Iris pigment epithelial cell (primary cell): ENCODE data around the gene DGKB.

Experiments used
- DNase-seq: peaks from one replicate; pipeline ENCODE4 v3.0.0-alpha.2; 2011; ENCODE audit warnings: low read depth

The DGKB gene

GRCh38 chr7:14859267-14859666, 43.3 kb downstream of the DGKB start:
- no peak for DNase-seq

- no peak for DNase-seq
Observed at GRCh38 chr7:14858866-14859265, 43.7 kb downstream of the DGKB start.

- no peak for DNase-seq
Observed at GRCh38 chr7:14858410-14858809, 44.1 kb downstream of the DGKB start.

- DNase-seq = no peak
Observed at GRCh38 chr7:14855033-14855794, 47.3 kb downstream of the DGKB start.

- DNase-seq = no peak
Observed at GRCh38 chr7:14854471-14854870, 48.1 kb downstream of the DGKB start.

DNA sequence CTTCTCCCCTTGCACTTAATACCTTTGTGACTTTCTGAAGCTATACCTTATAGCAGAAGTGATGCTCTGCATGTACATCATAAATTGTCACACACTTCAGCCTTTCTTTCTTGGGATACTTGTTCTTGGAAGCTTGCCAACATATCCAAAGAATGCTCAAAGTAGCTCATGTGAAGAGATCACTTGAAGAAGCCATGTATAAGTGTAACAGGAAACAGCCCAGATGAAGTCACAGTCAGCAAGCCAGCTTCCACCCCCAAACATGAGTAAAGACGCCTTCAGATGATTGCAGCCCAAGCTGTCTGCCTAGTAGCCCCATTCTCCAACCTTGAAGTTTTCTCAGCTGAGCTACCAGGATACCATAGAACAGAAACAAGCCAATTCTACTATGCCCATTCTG, 50.9 kb downstream of the DGKB start:
- DNase-seq = no peak

DNA sequence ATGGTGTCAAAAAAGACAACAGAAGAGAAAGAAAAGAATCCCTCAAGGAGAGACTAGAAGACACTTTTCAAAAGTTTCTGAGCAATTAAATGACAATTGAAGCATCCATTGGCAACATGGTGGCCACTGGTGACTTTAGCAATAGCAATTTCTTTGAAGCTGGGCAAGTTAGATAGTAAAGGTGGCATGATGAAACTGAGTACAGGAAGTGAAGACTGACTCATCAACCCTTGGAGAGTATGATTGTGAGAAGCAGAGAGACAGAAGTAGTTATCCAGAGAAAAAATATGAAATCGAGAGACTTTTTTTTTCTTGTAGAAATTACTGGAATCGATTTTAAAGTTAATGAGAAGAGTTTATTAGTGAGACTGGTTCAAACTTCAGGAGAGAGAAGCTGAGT, 52.5 kb downstream of the DGKB start:
- peak; percentile 13 for DNase-seq

DNA sequence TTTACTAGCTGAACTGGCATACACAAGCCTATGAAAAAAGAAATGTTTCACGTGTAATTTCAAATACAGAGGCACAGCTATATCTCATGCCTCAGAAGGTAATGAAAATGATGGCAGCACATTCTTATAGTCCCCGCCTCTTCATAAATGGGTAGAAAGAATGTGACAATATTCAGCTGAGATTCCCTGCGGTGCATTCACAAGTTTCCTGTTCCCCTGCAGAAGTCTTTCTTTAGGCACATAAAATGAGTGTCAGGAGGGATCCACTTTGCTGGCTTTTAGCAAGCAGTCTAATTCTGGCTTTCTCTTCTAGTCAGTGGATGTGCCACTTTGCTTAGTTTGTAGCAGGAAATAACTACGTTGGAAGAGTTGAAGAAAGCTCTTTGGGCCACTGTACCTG, 56.1 kb downstream of the DGKB start:
- no peak for DNase-seq

- DNase-seq = no peak
Observed at GRCh38 chr7:14843755-14844154, 58.8 kb downstream of the DGKB start.

DNA sequence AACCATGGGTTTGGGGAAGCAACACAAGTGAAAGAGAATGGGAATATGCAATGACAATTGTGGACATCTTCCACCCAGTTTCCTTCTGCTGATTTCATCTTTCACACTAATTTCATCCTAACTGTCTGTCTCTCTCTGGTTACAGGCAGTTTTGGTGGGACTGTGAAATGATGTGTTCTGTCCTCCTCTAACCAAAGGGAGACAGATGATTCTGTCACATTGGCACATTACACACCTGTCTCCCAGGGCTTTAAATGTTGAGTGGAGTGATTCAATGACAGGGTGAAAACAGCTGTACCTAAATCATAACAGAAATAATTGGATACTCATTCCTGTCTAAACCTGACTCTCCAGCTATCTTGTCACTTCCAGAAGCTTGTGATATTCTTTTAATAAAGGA, 60.0 kb downstream of the DGKB start:
- no peak for DNase-seq

DNA sequence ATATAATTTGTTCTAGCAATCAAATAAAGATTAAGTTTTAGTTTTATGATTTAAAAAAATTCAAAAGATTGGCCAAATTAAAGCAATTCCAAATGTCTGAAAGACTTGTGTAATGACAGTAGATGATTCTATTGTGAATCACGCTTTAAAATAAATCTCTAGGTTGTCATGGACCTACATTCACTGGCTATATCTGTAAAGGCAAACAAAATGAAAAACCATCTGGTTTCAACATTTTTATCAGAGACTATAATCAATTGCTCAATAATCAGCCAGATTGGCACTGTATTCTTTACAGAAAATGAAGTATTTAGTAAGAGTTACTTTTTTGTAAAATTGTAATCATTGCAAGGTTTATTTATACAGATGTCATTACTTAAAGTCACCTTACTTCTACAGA, 60.7 kb downstream of the DGKB start:
- no peak for DNase-seq

- no peak for DNase-seq
Observed at GRCh38 chr7:14841086-14841485, 61.5 kb downstream of the DGKB start.

- DNase-seq = no peak
Observed at GRCh38 chr7:14839307-14839706, 63.2 kb downstream of the DGKB start.

DNA sequence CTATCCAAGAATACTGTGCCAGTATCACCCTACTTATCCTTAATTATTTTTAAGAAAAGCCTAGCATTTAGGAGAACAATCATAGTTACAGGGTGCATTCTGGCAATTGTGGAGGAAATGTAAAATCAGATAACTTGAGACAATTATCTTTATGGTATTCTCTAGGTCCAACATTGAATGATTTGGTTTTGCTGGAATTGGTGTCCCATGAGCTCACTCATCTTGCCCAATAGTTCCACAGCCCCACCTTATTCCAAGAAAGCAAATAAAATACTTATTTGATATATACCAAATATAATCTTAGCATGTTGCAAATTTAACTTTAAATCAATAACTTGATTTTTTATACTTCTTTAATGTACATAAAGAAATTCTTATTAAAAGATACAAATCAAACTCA, 65.3 kb downstream of the DGKB start:
- DNase-seq = no peak

GRCh38 chr7:14836571-14837189, 65.9 kb downstream of the DGKB start:
- peak; percentile 73 for DNase-seq

DNA sequence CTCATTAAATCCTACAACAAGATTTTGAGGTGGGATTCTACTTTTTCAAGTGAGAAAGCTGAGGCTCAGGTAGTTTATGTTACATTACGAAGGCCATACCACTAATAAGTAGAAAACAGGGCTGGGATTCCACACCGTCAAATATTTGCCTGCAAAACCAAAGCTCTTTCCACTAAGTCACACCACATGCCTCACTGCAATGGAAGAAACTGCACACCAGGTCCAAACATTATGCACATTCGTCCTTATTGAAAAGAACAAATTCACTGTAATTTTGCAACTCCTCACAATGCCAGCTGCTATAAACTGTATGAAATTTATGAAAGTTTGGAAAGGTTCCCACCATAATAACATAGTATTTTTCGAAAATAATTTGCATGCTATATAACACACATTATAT, 66.5 kb downstream of the DGKB start:
- no peak for DNase-seq

- DNase-seq = no peak
Observed at GRCh38 chr7:14835384-14835783, 67.2 kb downstream of the DGKB start.

DNA sequence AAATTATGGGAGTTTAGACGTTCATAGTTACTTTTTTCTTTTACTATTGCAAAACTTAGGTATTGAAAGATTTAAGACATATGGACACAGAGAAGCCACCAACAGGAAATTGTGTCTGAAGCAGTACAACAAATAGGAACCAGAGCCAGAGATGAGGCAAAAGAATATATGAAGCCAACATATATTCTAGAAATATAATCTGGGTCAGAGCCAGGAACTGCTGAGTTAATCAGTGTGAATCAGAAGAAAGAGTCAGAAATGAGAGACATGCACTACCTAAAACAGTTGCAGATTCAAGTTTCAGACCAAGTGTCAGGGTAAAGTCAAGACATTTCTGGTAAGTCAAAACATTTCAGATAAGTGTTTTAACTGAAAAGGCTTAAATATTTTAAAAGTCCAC, 67.7 kb downstream of the DGKB start:
- peak; percentile 31 for DNase-seq

GRCh38 chr7:14834456-14834855, 68.1 kb downstream of the DGKB start:
- peak; percentile 28 for DNase-seq

- DNase-seq = no peak
Observed at GRCh38 chr7:14833707-14834106, 68.8 kb downstream of the DGKB start.

DNA sequence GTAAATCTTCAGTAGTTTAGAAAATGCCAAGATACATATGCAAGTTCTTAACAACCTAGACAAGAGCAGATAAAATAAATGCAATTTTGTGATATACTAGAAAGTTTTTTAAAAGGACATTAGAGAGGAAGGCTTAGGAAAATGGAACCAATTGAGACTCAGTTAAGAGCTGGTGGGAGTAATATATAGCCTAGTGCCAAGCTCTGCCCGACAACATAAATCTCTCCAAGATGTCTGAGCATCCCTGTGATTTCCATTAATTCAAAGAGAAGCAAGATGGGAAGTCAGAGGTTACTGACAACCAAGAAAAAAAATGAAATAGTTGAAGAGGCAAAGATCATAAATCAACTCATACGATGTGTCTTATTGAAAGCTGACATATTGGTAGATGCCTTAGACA, 74.5 kb downstream of the DGKB start:
- no peak for DNase-seq

- DNase-seq = no peak
Observed at GRCh38 chr7:14826426-14826825, 76.1 kb downstream of the DGKB start.

DNA sequence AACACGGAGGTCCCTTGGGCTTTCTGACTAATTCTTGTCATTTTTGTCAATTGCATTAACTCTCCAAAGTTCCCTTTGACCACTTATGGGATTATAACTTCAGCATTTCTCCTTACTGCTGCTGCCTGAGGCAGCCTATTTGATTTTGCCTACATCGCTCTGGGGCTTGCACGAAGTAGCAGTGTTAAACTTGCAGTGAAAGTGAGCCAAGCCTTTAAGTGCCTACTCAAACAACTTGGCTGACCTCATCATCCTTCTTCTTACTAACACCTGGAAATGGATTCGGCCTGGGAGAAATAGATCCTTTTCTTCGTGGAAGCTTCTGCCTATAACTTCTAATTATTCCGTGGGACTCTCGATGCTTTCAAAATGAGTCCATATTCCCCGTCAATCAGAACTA, 76.6 kb downstream of the DGKB start:
- DNase-seq = no peak

DNA sequence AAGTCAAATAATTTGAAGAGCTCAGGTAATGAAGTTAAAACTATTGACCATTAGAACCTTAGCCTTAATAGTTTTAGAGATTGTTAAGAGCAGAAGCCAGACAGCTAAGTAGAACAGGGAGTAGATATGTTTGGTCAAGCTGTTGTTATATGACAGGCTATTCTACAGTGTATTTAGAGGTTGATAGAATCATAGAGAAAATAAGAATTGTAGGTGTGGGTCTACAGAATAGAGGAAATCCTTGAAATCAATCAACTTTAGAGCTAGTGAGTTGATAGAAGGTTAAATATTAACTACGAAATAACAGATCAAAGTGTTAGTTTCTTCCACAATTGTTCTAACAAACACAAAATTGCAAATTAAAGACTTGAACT, 80.1 kb downstream of the DGKB start:
- no peak for DNase-seq
